HEK293 (cell line): ENCODE results near the gene AMMECR1.

Source experiments
- CTCF ChIP-seq: fragments of 450-650 bp; formaldehyde crosslinking; IDR thresholded peaks from 2 replicates; pipeline ENCODE4 v1.5.1; 2016; ENCODE audit warnings: missing biosample characterization, missing genetic modification characterization
- GFI1B ChIP-seq: fragments of 450-650 bp; formaldehyde crosslinking; IDR thresholded peaks from 2 replicates; pipeline ENCODE4 v1.5.1; 2016; ENCODE audit warnings: missing biosample characterization, missing genetic modification characterization
- TRIM28 ChIP-seq: IDR thresholded peaks from 2 replicates; pipeline ENCODE4 v1.6.1; 2011; ENCODE audit warnings: low read length, control low read depth, borderline replicate concordance
- ZBTB10 ChIP-seq: fragments of 450-650 bp; formaldehyde crosslinking; IDR thresholded peaks from 2 replicates; pipeline ENCODE4 v1.5.1; 2016; ENCODE audit warnings: missing biosample characterization, missing genetic modification characterization
- ZBTB7A ChIP-seq: fragments of 450-650 bp; formaldehyde crosslinking; IDR thresholded peaks from 2 replicates; pipeline ENCODE4 v1.5.1; 2016; ENCODE audit warnings: low read depth, missing biosample characterization, missing genetic modification characterization
- ZFP69B ChIP-seq: fragments of 450-650 bp; formaldehyde crosslinking; IDR thresholded peaks from 2 replicates; pipeline ENCODE4 v1.5.1; 2016; ENCODE audit warnings: missing biosample characterization, missing genetic modification characterization
- ZNF24 ChIP-seq: fragments of 450-650 bp; formaldehyde crosslinking; IDR thresholded peaks from 2 replicates; pipeline ENCODE4 v1.5.1; 2016; ENCODE audit warnings: missing biosample characterization, missing genetic modification characterization
- ZNF394 ChIP-seq: fragments of 450-650 bp; formaldehyde crosslinking; IDR thresholded peaks from 2 replicates; pipeline ENCODE4 v1.5.1; 2016; ENCODE audit warnings: missing biosample characterization, missing genetic modification characterization, mild to moderate bottlenecking, moderate library complexity, borderline replicate concordance
- ZNF521 ChIP-seq: fragments of 450-650 bp; formaldehyde crosslinking; IDR thresholded peaks from 2 replicates; pipeline ENCODE4 v1.5.1; 2017; ENCODE audit warnings: missing biosample characterization, mild to moderate bottlenecking, missing genetic modification characterization
- ZNF600 ChIP-seq: fragments of 450-650 bp; formaldehyde crosslinking; IDR thresholded peaks from 2 replicates; pipeline ENCODE4 v1.5.1; 2016; ENCODE audit warnings: missing biosample characterization, missing genetic modification characterization
- TF ChIP-seq, protein P1 (sequence below): fragments of 450-650 bp; formaldehyde crosslinking; IDR thresholded peaks from 2 replicates; pipeline ENCODE4 v1.5.1; 2016; ENCODE audit warnings: missing biosample characterization, missing genetic modification characterization

DNA sequence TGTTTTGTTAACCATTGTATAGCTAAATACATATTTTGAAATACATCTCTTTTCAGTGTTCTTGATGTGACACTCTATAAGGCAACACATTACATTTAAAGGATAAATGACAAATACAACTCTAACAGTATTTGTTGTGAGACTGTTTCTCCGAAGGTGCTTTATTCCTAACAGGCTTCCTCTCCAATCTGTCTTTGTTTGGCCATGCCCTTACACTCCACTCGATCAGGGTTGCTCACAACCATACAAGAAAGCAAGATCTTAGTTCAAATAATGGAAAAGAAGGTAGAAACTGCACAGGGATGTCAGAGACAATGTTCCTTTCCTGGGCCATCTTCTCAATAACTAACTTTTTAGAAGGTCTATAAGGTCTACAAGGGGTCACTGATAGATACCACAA is 36.5 kb downstream of the AMMECR1 start:
- TF ChIP-seq GFI1B (tag by site-specific recombination) (no peak), CTCF (tag by site-specific recombination) (no peak), ZBTB7A (tag by site-specific recombination) (no peak), ZNF600 (no peak), TRIM28 (no peak), ZNF521 (tag by site-specific recombination) (no peak), ZFP69B (no peak), ZNF394 (tag by site-specific recombination) (no peak), ZBTB10 (tag by site-specific recombination) (no peak), ZNF24 (tag by site-specific recombination) (no peak)
- TF ChIP-seq, protein P1, sequence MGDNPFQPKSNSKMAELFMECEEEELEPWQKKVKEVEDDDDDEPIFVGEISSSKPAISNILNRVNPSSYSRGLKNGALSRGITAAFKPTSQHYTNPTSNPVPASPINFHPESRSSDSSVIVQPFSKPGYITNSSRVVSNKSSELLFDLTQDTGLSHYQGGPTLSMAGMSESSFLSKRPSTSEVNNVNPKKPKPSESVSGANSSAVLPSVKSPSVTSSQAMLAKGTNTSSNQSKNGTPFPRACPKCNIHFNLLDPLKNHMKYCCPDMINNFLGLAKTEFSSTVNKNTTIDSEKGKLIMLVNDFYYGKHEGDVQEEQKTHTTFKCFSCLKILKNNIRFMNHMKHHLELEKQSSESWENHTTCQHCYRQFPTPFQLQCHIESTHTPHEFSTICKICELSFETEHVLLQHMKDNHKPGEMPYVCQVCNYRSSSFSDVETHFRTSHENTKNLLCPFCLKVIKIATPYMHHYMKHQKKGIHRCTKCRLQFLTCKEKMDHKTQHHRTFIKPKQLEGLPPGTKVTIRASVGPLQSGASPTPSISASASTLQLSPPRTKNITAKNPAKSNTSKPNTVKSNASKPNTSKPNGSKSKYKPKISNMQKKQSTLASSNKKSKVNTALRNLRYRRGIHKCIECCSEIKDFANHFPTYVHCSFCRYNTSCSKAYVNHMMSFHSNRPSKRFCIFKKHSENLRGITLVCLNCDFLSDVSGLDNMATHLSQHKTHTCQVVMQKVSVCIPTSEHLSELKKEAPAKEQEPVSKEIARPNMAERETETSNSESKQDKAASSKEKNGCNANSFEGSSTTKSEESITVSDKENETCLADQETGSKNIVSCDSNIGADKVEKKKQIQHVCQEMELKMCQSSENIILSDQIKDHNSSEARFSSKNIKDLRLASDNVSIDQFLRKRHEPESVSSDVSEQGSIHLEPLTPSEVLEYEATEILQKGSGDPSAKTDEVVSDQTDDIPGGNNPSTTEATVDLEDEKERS, result no peak
